Astrocyte (in vitro differentiated cells and primary cell): Measurements from ENCODE around the gene LMX1B. TPM values are rescaled to one million over a fixed set of nuclear protein-coding genes. Genes with fewer than 3 reads are reported as not detected.

ENCODE experiments used
- DNase-seq: peaks from one replicate; pipeline ENCODE4 v3.0.0-alpha.2; 2010; ENCODE audit warnings: low read depth
- FAIRE-seq: peaks from 2 replicates; lab custom pipeline; 2011; peaks lifted over from hg19 to GRCh38; lab: Jason Lieb, UNC
- H2AFZ ChIP-seq: 2 replicates; pipeline ENCODE4 v1.6.0; 2012; ENCODE audit warnings: low read depth, low read length, inconsistent platforms
- H3K27ac ChIP-seq: 2 replicates; pipeline ENCODE4 v1.5.1; 2011; ENCODE audit warnings: low read depth, low read length, inconsistent platforms
- H3K27me3 ChIP-seq: 2 replicates; pipeline ENCODE4 v1.6.0; 2011; ENCODE audit warnings: low read length, inconsistent platforms; ENCODE audit not compliant: insufficient read depth
- H3K36me3 ChIP-seq: 2 replicates; pipeline ENCODE4 v1.5.1; 2011; ENCODE audit warnings: low read length, inconsistent platforms; ENCODE audit not compliant: insufficient read depth
- H3K4me1 ChIP-seq: 2 replicates; pipeline ENCODE4 v1.5.1; 2011; ENCODE audit warnings: low read length, inconsistent platforms; ENCODE audit not compliant: insufficient read depth
- H3K4me2 ChIP-seq: 2 replicates; pipeline ENCODE4 v1.6.0; 2012; ENCODE audit warnings: low read length, inconsistent platforms
- H3K4me3 ChIP-seq: 2 replicates; pipeline ENCODE4 v1.5.1; 2011; ENCODE audit warnings: low read depth, mild to moderate bottlenecking, low read length, inconsistent platforms; ENCODE audit not compliant: insufficient read depth
- H3K79me2 ChIP-seq: 2 replicates; pipeline ENCODE4 v1.6.0; 2012; ENCODE audit warnings: mild to moderate bottlenecking, low read length, inconsistent platforms; ENCODE audit not compliant: insufficient read depth
- H3K9ac ChIP-seq: 2 replicates; pipeline ENCODE4 v1.6.0; 2012; ENCODE audit warnings: mild to moderate bottlenecking, low read length, inconsistent platforms
- H3K9me3 ChIP-seq: 2 replicates; pipeline ENCODE4 v1.5.1; 2012; ENCODE audit warnings: low read depth, mild to moderate bottlenecking, low read length, inconsistent platforms; ENCODE audit not compliant: insufficient read depth
- H4K20me1 ChIP-seq: 2 replicates; pipeline ENCODE4 v1.6.0; 2012; ENCODE audit warnings: low read length, inconsistent platforms; ENCODE audit not compliant: insufficient read depth
- H3K27ac Mint-ChIP-seq: one replicate; pipeline ENCODE4 v1.8.0; 2021; ENCODE audit warnings: mild to moderate bottlenecking, mixed read lengths; ENCODE audit not compliant: unreplicated experiment
- H3K27me3 Mint-ChIP-seq: one replicate; pipeline ENCODE4 v1.8.0; 2021; ENCODE audit warnings: low read depth, mixed read lengths; ENCODE audit not compliant: unreplicated experiment
- H3K36me3 Mint-ChIP-seq: one replicate; pipeline ENCODE4 v1.8.0; 2021; ENCODE audit warnings: low read depth, mixed read lengths; ENCODE audit not compliant: unreplicated experiment
- H3K4me1 Mint-ChIP-seq: one replicate; pipeline ENCODE4 v1.8.0; 2021; ENCODE audit warnings: low read depth, mixed read lengths; ENCODE audit not compliant: unreplicated experiment
- H3K4me3 Mint-ChIP-seq: one replicate; pipeline ENCODE4 v1.8.0; 2021; ENCODE audit warnings: mild to moderate bottlenecking, moderate library complexity, mixed read lengths; ENCODE audit not compliant: unreplicated experiment
- H3K9me3 Mint-ChIP-seq: one replicate; pipeline ENCODE4 v1.8.0; 2021; ENCODE audit warnings: mild to moderate bottlenecking, mixed read lengths; ENCODE audit not compliant: unreplicated experiment
- EZH2 ChIP-seq: IDR thresholded peaks from 2 replicates; pipeline ENCODE4 v1.6.1; 2012; ENCODE audit warnings: mild to moderate bottlenecking, low read length, inconsistent platforms; ENCODE audit not compliant: insufficient read depth
- total RNA-seq: library from RNA; stranded (reverse); gene quantifications from 2 replicates; pipeline ENCODE4 v1.2.1, GENCODE V29; 2021
- TF ChIP-seq, protein P1 (sequence below): IDR thresholded peaks from 2 replicates; pipeline ENCODE4 v1.5.1; 2011; ENCODE audit warnings: low read depth, mild to moderate bottlenecking, inconsistent platforms, low read length, moderate library complexity; ENCODE audit not compliant: insufficient read depth

LMX1B gene
- total RNA-seq, 1 donor from 2014 or later, result 0.45 TPM

GRCh38 chr9:126658201-126658825 is 44.6 kb downstream of the LMX1B start:
- no peak for FAIRE-seq

DNA sequence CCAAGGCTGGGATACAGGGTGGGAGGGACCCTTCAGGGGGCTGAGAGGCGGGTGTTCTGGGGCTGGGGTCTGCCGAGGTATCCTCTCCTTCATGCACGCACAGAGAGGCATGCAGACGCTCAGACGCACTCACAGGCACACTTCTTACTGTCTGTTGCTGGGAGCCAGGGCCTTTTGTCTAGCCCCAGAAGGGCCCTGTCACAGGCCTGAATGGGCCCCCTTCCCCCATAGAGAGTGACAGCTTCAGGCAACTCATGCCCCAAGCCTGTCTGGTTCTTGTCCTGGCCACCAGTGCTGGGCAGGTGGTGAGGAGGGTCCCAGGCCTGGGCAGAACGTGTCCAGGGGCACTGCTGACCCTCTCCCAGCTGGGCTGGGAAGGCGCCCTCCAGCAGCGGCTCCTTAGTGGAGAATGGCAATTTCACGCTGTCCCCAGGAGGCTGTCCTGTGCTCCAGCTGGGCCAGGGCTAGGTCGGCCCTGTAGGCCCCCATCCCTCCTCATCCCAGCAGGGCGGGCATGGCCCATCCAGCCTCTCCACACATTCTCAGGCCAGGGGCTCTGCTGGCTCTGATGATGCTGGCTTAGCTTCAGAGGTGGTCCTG is 45.3 kb downstream of the LMX1B start:
- H3K36me3 ChIP-seq, result no peaks in the 10 kb centered on the region
- no peaks in the 10 kb centered on the region for H3K79me2 ChIP-seq
- no peak overlapping the region for H3K27ac Mint-ChIP-seq
- no peak overlapping the region for H3K4me2 ChIP-seq
- peaks cover 4% of the 10 kb centered on the region for H3K4me1 Mint-ChIP-seq
- H4K20me1 ChIP-seq, result no peaks in the 10 kb centered on the region
- no peaks in the 10 kb centered on the region for H3K4me1 ChIP-seq
- no peak overlapping the region for H2AFZ ChIP-seq
- H3K27me3 ChIP-seq, result peaks cover 24% of the 10 kb centered on the region
- no peak overlapping the region for H3K4me3 Mint-ChIP-seq
- no peak overlapping the region for H3K27ac ChIP-seq
- no peak overlapping the region for H3K9ac ChIP-seq
- FAIRE-seq (no peak), DNase-seq (no peak)
- no peaks in the 10 kb centered on the region for H3K9me3 Mint-ChIP-seq
- TF ChIP-seq, protein P1, sequence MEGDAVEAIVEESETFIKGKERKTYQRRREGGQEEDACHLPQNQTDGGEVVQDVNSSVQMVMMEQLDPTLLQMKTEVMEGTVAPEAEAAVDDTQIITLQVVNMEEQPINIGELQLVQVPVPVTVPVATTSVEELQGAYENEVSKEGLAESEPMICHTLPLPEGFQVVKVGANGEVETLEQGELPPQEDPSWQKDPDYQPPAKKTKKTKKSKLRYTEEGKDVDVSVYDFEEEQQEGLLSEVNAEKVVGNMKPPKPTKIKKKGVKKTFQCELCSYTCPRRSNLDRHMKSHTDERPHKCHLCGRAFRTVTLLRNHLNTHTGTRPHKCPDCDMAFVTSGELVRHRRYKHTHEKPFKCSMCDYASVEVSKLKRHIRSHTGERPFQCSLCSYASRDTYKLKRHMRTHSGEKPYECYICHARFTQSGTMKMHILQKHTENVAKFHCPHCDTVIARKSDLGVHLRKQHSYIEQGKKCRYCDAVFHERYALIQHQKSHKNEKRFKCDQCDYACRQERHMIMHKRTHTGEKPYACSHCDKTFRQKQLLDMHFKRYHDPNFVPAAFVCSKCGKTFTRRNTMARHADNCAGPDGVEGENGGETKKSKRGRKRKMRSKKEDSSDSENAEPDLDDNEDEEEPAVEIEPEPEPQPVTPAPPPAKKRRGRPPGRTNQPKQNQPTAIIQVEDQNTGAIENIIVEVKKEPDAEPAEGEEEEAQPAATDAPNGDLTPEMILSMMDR, result no peak
- peaks cover 40% of the 10 kb centered on the region for H3K27me3 Mint-ChIP-seq
- H3K9me3 ChIP-seq, result no peaks in the 10 kb centered on the region
- H3K4me3 ChIP-seq, result no peak overlapping the region
- no peaks in the 10 kb centered on the region for H3K36me3 Mint-ChIP-seq

More at GRCh38 chr9:126658201-126658825, 44.6 kb downstream of the LMX1B start:
- no peaks in the 10 kb centered on the region for H3K9me3 Mint-ChIP-seq
- H3K4me1 Mint-ChIP-seq, result peaks cover 4% of the 10 kb centered on the region
- no peak overlapping the region for H3K4me3 ChIP-seq
- peaks cover 28% of the 10 kb centered on the region for H3K27me3 ChIP-seq
- no peaks in the 10 kb centered on the region for H3K36me3 ChIP-seq
- no peaks in the 10 kb centered on the region for H3K9me3 ChIP-seq
- no peak overlapping the region for H3K4me3 Mint-ChIP-seq
- no peaks in the 10 kb centered on the region for H3K36me3 Mint-ChIP-seq
- no peak overlapping the region for H3K27ac ChIP-seq
- no peak overlapping the region for H3K9ac ChIP-seq
- DNase-seq, result no peak
- H3K27me3 Mint-ChIP-seq, result peaks cover 47% of the 10 kb centered on the region
- H3K4me1 ChIP-seq, result no peaks in the 10 kb centered on the region
- no peaks in the 10 kb centered on the region for H3K79me2 ChIP-seq
- no peaks in the 10 kb centered on the region for H4K20me1 ChIP-seq
- no peak for TF ChIP-seq EZH2
- TF ChIP-seq, protein P1, result no peak
- H3K4me2 ChIP-seq, result no peak overlapping the region
- H2AFZ ChIP-seq, result no peak overlapping the region
- H3K27ac Mint-ChIP-seq, result no peak overlapping the region

DNA sequence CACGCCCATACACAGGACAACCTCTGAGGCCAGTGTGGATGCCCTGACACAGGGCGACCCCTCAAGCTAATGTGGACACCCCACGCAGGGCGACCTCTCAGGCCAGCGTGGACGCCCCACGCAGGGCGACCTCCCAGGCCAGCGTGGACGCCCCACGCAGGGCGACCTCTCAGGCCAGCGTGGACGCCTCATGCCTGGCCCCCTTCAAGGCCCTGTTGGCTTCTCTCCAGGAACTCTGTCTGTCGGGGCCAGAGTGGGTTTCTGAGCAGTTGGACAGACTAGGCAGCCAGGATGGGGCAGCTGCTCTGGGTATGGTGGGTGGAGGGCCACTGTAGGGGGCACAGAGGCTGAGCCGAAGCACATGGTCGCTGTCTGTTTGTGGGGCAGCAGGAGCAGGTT is 47.4 kb downstream of the LMX1B start:
- Histone ChIP-seq H2AFZ (no peak overlapping the region), H3K27me3 (peaks cover 30% of the 10 kb centered on the region), H3K79me2 (no peaks in the 10 kb centered on the region), H3K36me3 (no peaks in the 10 kb centered on the region), H4K20me1 (no peaks in the 10 kb centered on the region), H3K4me3 (no peak overlapping the region), H3K9me3 (no peaks in the 10 kb centered on the region), H3K9ac (no peak overlapping the region), H3K27ac (no peak overlapping the region), H3K4me1 (no peaks in the 10 kb centered on the region), H3K4me2 (no peak overlapping the region)
- no peak for TF ChIP-seq EZH2
- TF ChIP-seq, protein P1, result no peak
- no peaks in the 10 kb centered on the region for H3K9me3 Mint-ChIP-seq
- H3K27me3 Mint-ChIP-seq, result peaks cover 32% of the 10 kb centered on the region
- no peak overlapping the region for H3K27ac Mint-ChIP-seq
- no peak for DNase-seq
- no peaks in the 10 kb centered on the region for H3K36me3 Mint-ChIP-seq
- no peak for FAIRE-seq
- peaks cover 10% of the 10 kb centered on the region for H3K4me1 Mint-ChIP-seq
- no peak overlapping the region for H3K4me3 Mint-ChIP-seq
